Right kidney (tissue), 1 donor: ENCODE results near the gene PINK1.
"Not testable (repeated sequence)": the region's sequence is repeated elsewhere in the genome, so short reads cannot be mapped to it uniquely, and the experiment has no call there.

Source experiments
- DNase-seq: peaks from one replicate; pipeline ENCODE4 v3.0.0-alpha.2; 2016

Gene PINK1

GRCh38 chr1:20606801-20607570 is 26.3 kb upstream of the PINK1 start:
- DNase-seq: not testable (repeated sequence)

GRCh38 chr1:20609541-20609940 is 23.7 kb upstream of the PINK1 start:
- no peak for DNase-seq

GRCh38 chr1:20610970-20611369 is 22.3 kb upstream of the PINK1 start:
- no peak for DNase-seq

DNA sequence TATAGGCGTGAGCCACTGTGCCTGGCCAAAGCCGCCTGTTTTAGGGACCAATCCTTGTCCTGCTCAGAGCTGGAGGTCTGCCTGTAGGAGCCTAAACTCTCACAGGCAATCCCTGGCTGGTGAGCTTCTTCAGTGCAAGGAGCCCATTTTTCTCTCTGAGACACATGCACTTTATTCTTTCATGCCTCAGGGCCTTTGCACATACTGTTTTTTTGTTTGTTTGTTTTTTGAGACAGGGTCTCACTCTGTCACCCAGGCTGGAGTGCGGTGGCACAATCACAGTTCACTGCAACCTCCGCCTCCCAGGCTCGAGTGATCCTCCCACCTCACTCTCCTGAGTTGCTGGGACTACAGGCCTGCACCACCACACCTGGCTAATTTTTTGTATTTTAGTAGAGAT is 21.6 kb upstream of the PINK1 start:
- DNase-seq: no peak

DNA sequence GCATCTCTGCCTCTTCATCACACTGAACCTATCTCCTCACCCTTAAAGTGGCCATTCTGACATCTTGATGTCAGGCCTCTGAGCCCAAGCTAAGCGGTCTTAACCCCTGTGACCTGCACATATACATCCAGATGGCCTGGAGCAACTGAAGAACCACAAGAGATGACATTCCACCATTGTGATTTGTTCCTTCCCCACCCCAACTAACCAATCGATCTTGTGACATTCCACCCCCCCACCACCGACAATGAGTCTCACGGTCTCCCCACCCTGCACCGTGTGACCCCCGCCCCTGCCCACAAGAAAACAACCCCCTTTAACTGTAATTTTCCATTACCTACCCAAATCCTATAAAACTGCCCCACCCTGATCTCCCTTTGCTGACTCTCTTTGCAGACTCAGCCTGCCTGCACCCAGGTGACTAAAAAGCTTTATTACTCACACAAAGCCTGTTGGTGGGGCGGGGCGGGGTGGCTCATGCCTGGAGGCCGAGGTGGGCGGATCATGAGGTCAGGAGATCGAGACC is 21.0 kb upstream of the PINK1 start:
- no peak for DNase-seq

DNA sequence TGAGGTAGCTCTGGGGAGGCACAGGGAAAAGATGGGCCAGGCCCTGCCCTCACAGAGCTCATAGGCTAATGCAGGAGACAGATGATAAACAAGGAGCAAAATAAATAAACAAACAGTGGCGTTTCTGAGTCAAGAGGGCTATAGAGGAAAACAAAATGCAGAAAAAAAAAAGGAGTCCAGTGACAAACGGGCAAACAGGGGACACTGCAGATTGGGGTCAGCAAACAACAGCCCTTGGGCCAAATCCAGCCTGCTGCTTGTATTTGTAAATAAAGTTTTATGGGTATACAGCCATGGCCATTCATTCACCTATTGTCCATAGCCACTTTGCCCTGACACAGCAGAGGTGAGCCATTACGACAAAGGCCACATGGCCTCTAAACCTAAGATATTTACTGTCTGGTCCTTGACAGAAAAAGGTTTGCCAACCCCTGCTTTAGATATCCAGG is 19.1 kb upstream of the PINK1 start:
- DNase-seq: no peak

DNA sequence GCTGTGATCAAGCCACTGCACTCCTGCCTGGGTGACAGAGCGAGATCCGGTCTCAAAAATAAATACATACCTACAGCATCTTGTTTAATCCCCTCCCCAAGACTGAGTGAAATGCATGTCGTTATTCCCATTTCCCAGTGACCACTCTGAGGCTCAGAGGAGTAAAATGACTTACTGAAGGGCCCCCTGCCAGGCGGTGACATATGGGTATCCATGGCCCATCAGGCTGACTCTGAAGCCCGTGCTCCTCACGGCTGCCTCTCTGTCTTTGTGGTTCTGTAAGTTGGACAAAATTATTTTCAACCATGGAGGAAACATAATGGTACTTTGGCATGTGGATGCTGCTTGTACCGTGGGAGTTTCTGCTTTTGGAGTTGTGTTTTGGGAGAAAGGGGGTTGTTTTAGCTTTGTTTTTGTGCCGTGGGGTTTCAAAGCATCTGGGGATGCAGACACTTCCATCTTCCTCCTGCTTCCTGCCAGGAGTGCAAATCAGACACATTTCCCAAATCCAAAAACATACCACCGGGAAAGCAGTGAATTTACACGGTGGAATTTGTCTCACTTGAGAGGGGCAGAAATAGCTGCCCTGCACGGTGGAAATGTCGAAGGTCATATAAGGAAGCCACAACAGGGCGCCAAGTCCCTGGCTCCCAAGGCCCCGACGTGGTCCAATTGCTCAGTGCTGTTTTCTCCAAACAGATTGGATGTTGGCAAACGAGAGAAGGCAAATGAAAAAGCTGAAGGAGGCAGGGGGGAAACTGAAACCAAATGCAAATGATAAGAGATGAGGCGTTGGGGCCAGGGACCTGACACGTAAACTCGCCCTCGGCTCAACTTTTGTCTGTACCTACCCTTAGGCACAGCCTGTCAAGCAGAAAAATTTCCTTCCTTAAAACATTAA is 17.1 kb upstream of the PINK1 start:
- no peak for DNase-seq

DNA sequence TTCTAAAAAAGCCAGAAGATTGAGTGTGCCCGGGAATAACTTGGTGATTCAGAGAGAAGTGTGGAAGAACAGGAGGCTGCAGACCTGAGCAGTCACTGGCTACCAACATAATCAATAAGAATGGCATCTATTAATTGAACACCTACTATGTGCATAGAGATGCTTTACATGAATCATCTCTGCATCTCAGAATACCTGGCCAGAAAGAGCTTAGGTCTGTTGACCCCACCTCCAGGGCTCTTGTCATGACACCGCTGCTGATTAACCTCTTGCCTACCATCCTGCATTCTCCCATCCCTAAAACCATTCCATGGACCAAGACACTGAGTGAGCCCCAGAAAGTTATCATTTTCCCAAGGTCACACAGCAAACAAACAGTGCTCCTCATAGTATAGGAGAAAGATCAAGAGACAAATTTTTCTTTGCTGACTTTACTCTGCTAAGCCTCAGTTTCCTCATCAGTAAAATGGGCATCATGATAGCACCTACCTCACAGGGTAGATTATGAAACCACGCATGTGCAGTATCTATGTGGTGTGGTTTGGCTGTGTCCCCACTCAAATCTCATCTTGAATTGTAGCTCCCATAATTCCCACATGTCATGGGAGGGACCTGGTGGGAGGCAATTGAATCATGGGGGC is 16.3 kb upstream of the PINK1 start:
- DNase-seq: no peak

DNA sequence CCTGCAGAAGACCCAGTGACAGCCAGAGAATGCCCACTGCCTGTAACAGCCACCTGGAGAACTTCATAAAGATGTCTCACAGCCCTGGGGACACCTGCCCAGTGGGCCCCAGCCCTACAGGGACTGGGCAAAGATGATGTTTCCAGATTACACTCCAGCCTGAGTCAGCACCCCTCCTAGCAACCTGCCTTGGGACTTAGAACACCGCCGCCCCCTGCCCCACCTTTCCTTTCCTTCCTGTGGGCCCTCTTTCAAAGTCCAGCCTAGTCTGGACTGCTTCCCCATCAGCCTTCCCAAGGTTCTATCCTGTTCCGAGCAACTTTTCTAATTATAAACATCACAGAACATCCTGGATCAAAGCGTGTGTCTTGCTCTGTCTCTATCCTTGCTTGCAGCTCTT is 14.7 kb upstream of the PINK1 start:
- no peak for DNase-seq

DNA sequence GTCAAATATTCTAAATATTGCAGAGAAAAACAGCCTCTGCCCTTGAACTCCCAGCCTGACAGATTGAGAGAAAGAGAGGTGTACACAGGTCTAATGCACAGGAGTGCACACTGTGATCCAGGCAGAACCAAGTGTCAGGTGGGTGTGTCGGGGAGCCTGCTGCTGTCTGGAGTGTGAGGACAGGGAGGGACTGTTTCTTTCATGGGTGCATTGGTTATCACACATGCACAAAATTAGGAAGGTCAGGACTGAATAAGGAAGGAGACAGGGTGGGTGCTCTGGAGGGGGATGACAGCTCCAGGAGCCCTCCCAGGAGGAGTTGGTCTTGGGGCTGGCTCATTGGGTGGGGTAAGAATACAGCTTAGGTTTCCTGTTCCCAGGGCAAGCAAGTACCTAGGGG is 13.3 kb upstream of the PINK1 start:
- no peak for DNase-seq

DNA sequence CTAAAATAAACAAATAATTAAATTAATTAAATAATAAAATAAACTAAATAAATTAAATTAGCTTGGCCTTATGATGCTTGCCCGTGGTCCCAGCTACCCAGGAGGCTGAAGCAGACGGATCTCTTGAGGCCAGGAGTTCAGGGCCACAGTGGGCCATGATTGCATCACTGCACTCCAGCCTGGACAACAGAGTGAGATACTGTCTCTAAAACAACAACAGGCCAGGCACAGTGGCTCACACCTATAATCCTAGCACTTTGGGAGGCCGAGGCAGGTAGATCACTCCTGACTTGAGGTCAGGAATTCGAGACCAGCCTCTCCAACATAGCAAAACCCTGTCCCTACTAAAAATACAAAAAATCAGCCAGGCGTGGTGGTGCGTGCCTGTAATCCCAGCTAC is 12.2 kb upstream of the PINK1 start:
- no peak for DNase-seq

DNA sequence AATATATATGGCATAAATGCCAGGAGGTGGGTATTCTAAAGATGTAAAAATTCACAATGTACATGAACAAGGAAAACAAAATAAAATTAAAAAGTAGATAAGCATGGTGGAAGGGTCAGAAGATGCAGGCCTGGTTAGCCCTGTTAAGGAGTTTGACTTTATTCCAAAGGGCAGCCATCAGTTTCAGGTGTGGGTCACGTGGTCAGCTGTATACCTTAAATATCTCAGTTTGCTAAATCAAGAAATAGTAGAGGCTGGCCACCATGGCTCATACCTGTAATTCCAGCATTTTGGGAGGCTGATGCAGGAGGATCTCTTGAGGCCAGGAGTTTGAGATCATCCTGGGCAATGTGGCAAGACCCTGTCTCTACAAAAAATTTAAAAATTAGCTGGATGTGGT is 8.5 kb upstream of the PINK1 start:
- no peak for DNase-seq

DNA sequence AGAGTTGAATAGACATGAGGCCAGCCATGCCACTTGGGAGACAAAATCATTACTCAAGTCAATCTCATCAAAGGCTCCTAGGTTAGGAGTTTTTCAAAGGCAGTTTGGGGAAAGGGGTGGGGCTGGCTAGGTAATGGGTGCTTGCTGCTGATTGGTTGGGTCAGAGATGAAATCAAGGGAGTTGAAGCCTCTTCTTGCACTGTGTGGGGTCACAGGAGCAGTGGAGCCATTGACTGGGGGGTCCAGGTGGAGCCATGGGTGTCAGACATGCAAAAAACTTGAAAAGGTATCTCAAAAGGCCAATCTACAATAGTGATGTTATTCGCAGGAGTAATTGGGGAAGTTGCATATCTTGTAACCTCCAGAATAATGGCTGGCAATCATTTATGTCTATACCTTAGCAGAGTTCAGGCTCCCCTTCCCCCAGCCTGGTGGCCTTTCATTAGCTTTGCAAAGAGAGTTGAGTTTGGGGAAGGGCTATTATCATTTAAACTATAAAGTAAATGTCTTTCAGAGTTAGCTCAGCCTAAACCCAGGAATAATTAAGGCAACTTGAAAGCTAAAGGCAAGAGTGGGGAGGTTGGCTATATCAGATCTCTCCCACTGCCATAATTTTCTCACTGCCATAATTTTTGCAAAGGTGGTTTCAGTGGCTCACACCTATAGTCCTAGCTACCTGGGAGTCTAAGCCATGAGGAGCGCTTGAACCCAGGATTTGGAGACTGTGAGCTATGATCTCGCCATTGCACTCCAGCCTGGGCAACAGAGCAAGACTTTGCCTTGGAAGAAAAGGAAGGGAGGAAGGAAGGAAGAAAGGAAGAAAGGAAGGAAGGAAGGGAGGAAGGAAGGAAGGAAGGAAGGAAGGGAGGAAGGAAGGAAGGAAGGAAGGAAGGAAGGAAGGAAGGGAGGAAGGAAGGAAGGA is 7.8 kb upstream of the PINK1 start:
- no peak for DNase-seq

DNA sequence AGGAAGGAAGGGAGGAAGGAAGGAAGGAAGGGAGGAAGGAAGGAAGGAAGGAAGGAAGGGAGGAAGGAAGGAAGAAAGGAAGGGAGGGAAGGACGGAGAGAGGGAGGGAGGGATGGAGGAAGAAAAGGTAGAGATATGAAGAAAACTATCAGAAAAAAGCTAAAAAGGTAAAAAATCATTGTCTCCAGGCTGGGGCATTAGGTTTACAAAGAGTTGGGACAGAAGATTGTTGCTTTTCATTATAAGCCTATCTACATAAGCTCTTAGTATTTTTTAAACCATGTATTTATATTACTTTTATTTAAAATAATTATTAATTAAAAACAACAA is 7.2 kb upstream of the PINK1 start:
- DNase-seq: no peak

- DNase-seq: no peak
These were observed 6.7 kb upstream of the PINK1 start for GRCh38 chr1:20626524-20626923.

GRCh38 chr1:20630729-20631128 is 2.5 kb upstream of the PINK1 start:
- no peak for DNase-seq

- no peak for DNase-seq
These were observed 872 bp upstream of the PINK1 start for GRCh38 chr1:20632386-20632785.

DNA sequence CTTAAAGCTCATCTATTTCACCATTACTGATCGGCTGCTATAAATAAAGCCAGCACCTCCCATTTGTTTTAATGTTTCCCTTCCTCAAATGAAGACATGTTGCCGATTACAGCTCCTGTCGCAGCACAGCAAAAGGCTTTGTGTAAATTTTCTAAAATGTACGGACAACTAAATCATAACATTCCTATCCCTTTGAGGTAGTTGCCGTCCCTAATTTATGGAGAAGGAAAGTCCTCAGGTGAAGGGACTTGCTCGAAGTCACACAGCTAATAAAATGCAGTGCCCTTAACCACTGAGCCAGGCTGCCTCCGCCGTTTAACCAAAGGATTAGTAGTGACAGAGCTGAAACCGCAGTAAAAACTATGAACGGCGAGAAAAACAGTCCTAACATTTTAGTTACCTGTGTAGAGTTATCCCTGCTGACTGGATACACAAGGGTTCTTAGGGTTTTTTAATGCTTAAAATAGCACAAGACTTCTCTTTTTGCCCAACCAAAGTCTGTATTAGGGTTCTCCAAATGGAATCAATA is 871 bp downstream of the PINK1 start:
- DNase-seq: no peak

DNA sequence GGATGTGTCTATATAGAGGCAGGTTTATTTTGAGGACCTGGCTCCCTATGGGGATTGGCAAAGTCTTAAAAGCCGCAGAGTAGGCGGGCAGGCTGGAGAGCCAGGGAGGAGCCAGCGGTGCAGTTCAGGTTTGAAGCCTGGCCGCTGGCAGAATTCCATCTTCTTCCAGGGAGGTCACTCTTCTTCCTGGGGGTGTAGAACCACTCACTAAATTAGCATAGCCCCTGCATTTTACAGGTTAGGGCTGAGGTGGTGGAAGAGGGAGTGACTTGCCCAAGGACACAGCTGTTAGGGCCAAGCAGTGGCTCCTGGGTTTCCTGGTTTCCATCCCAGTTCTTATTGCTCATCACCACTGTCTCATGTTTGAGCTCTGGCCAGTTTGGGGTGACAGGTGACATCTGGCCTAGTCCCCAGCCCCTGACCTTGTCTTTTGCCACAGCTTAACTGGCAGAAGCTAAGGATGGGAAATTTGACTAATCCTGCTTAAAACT is 1.4 kb downstream of the PINK1 start:
- DNase-seq: no peak

DNA sequence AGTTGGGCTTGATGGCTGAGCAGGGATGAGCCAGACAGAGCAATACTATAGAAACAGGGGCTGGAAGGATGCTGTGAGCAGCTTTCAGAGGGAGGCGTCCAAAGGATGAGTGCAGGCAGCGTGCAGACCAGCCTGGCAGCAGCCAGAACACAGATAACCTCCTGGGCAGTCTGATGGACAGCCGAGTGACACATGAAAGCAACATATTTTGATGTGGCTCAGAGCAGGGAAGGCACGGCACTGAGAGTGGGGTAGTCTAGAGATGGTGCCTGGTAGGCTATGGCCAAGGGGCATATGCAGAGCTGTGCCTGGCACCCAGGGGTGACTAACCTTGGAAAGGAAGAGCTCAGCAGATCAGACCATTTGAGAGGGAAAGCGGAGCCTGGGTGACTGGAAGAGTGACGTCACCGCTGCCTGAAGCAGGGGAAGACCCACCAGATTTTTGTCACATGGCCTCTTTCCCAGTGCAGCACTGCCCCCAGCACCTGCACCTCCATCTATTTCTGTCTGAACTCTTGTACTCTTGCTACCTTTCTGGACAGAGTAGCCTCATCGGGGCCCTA is 3.6 kb downstream of the PINK1 start:
- DNase-seq: no peak

GRCh38 chr1:20640183-20640597 is 6.9 kb downstream of the PINK1 start:
- DNase-seq: peak; percentile 33
